ENCODE measurements around the gene DUSP22.

Gene DUSP22

GRCh38 chr6:308768-309167, 16.5 kb downstream of the DUSP22 start:
- DNase-seq (ENCODE audit: low read depth in 2 of 2), result no peak

DNA sequence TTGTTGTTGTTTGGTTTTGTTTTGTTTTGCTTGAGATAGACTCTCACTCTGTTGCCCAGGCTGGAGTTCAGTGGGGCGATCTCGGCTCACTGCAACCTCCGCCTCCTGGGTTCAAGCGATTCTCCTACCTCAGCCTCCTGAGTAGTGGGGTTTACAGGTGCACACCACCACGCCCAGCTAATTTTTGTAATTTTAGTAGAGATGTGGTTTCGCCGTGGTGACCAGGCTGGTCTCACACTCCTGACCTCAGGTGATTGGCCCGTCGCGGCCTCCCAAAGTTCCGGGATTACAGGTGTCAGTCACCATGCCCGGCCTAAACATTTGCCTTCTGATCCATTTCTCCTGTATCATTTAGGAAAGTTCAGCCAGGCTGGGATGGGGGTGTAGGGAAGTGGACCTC, 17.7 kb downstream of the DUSP22 start:
- no peak for DNase-seq (ENCODE audit: low read depth in 2 of 2)

GRCh38 chr6:310671-311070, 18.4 kb downstream of the DUSP22 start:
- DNase-seq (ENCODE audit: low read depth in 2 of 2), result no peak

- DNase-seq (ENCODE audit: low read depth in 2 of 2), result no peak
Observed at GRCh38 chr6:311679-312220, 19.5 kb downstream of the DUSP22 start.

GRCh38 chr6:313087-313486, 20.8 kb downstream of the DUSP22 start:
- no peak for DNase-seq (ENCODE audit: low read depth in 2 of 2)

- no peak for DNase-seq (ENCODE audit: low read depth in 2 of 2)
Observed at GRCh38 chr6:313917-314316, 21.6 kb downstream of the DUSP22 start.

- no peak for DNase-seq (ENCODE audit: low read depth in 2 of 2)
Observed at GRCh38 chr6:314377-314776, 22.1 kb downstream of the DUSP22 start.

- no peak for DNase-seq (ENCODE audit: low read depth in 2 of 2)
Observed at GRCh38 chr6:315226-315625, 22.9 kb downstream of the DUSP22 start.

DNA sequence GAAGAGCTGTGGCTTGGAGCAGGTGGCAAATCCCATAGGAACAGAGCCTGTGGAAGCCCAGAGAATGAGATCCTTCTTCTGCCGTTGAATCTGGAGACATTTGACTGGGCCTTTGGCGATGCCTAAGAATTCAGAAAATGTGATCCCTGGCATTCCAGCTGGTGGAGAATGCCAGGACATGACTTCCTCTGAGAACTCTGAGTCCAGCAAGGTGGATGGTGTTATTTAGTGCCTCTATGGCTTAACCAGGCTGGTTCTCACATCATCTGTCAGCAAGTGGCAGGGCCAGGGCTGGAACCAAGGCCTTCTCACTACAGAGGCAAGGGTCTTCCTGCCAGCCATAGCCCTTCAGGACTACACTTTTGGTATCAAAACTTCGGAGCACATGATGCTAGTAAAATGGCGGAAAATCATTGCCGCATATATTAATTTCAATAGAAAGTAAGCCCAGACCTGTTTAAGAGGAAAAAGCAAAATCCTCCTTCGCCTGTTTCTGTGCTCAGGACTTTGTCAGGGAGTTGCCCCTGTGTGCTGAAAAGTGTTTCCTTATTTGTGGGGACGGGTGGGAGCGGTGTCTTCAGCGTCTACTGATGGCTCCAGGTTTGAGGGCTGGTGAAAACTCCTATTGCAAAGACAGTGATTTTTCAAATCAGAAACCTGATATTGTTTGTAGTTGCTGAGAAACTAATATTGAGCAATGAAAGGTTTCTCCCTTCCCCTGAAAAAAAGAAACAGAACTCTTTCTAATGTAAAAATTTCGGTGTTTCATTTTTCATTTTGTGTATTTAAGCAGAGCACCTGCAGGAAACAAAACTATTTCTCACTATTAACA, 23.9 kb downstream of the DUSP22 start:
- DNase-seq (ENCODE audit: low read depth in 2 of 2), result no peak

GRCh38 chr6:316753-317038, 24.4 kb downstream of the DUSP22 start:
- DNase-seq (ENCODE audit: low read depth in 2 of 2), result no peak

- no peak for DNase-seq (ENCODE audit: low read depth in 2 of 2)
Observed at GRCh38 chr6:317060-317447, 24.8 kb downstream of the DUSP22 start.

- peak in 1 of 2 experiments; percentile 12 for DNase-seq (ENCODE audit: low read depth in 2 of 2)
Observed at GRCh38 chr6:317448-318144, 25.3 kb downstream of the DUSP22 start.

DNA sequence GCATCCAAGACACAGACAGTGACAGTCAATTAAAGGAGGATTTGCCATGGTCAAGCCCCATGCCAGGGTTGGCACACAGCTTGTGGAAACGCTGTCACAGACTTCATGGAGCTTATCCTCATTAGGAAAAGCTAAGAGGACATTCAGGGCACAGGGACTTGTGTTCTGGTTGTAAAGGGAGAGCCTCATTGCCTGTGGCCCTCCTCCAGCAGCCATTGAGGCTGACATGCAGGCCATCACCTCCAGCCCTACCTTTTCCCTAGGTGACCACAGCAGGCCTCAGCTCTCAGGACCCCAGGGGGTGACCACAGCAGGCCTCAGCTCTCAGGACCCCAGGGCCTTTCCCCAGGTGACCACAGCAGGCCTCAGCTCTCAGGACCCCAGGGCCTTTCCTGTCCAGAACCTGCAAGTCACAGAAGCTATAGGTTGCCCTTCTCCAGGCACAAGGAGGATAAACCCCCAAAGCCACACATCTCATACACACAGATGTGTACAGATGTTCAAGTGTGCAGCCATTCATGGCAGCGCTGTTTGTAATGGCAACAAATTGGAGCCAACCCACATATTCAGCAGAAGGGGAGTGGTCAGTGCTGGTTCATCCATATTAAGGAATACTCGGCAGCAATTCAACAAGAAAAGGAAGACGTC, 26.1 kb downstream of the DUSP22 start:
- DNase-seq (ENCODE audit: low read depth in 2 of 2), result no peak

DNA sequence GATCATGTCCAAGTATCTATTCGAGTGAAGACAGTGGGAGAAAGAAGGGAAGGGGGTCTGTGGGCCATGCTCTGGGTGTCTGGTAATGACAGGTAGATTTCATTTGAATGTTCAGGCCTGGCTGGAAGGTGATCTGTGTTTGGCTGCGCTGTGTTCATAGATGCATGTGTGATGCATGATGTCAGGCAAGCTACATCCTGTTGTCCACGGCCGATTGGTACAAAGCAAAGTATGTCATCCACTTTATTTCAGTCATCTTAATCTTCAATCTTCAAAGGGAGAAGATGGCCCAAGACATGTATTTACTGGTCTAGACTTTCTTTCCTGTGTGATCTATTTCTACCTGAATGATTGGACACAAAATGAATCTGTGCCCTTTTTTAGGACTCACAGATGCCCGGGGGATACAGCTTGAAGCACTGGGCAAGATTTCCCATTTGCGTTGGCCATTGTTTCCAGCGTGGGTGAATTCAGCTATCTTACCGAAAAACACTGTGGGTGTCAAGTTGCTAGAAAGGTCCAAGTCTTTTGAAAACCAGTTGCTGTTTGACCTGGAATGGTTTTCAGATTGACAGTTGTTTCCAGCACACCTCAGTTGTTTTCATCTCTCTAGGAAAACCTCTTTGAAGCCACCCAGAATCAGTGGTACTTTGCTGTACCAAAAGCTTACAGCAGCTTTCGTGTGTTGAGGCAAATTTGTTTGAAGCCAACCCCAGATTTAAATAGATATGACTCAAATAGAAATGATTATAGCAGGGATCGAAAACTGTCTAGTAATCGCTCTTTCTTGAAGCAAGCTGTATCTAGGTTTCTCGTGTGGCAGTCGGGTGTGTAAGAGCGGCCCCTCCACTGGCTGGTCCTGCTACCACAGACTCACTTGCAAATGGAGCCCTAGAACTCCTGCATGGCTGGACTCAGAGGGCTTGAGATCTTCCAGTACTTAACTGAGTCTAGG, 27.2 kb downstream of the DUSP22 start:
- DNase-seq (ENCODE audit: low read depth in 2 of 2), result no peak

- DNase-seq (ENCODE audit: low read depth in 2 of 2), result no peak
Observed at GRCh38 chr6:320351-321157, 28.3 kb downstream of the DUSP22 start.

GRCh38 chr6:321158-321438, 28.8 kb downstream of the DUSP22 start:
- no peak for DNase-seq (ENCODE audit: low read depth in 2 of 2)

DNA sequence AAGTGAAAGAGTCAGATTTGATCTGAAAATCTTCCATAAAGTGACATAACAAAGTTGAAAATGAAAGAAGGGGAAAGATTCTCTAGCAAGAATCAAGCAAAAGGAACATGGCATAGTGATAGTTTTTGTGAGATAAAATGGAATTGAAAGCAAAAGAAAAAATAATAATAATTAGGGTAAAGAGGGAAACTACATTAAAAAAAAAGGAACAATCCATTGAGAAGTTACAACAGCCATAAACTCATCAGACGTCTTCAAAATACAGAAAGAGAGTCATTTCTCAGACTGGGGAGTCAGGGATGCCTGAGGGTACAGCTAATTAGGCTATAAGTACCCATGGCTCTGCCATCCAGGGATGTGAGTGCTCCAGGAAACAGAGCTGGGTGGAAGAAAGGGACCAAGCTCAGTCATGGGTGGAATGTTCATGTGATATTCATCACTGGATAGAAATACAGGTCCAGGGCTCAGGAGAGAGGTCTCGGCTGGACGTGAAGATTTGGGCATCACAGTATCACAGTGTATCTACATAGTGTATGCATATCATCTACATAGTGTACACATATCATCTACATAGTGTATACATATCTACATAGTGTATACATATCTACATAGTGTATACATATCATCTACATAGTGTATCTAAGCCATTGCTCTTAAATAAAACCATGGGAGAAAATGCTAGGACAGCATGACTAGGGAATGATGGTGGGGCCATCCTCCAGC, 29.4 kb downstream of the DUSP22 start:
- DNase-seq (ENCODE audit: low read depth in 2 of 2), result no peak

DNA sequence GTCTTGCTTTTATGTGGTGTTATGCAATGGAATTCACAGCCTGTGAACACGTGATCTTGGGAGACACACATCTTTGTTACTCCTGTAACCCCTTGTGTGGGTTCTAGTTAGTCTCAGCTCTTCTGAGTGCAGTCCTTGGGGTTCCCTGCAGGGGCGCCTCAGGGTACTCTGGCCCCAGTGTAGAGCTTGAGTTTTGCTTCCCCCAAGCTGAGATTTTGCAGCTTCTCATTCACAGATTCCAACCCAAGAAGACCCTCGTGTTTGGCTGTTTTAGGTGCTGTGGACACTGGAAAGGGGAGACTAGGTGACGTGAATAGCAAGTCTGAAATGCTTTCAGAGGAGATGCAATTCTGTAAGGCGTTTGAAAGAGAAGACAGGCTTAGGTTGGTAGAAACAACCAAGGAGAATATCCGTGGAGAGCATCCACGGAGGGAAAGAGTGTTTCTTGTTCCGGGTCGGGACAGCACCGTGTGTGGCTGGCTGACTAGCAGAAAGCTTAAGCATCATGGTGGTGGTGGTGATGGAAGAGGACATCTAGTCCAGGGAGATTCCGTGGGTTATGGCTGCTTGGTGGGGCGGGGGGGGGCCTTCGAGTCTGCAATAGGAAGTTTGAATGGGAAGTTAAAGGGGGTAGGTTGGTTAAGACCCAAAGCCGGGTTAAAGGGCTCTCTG, 30.1 kb downstream of the DUSP22 start:
- no peak for DNase-seq (ENCODE audit: low read depth in 2 of 2)

GRCh38 chr6:322940-323729, 30.8 kb downstream of the DUSP22 start:
- no peak for DNase-seq (ENCODE audit: low read depth in 2 of 2)

All from fibroblast of skin of left quadriceps (primary cell).